Posterior vena cava (tissue), 2 donors: Measurements from ENCODE around the gene TNFAIP8L3. TPM values are rescaled to one million over a fixed set of nuclear protein-coding genes. Genes with fewer than 3 reads are reported as not detected.

Experiments used
- DNase-seq: peaks from one replicate; pipeline ENCODE4 v3.0.0-alpha.2; 2020; ENCODE audit warnings: low spot score
- intact Hi-C, 2 donors: fragments of 100-400 bp; cut with DNase I; formaldehyde crosslinking; loops; one replicate each; pipeline versions ENCODE4 v1.14.1 to v1.14.2; 2022 to 2023
- total RNA-seq, 2 donors: library from RNA; stranded (reverse); fragmentation: NEBNext Ultra II Directional; extraction: Animal tissue kit (Norgen Biotek cat#: 25700); gene quantifications; one replicate each; pipeline ENCODE4 v1.2.1, GENCODE V29; 2021
- donor health status: DM: yes; HTN: yes; CAD: no.
- donor health status: DM: yes; HTN: yes; CAD: no.

The TNFAIP8L3 gene
- total RNA-seq, 2 donors from 2014 or later: 57.0 to 151 TPM

- intact Hi-C loops: no loop called here
- no peak for DNase-seq
These were observed 27.0 kb upstream of the TNFAIP8L3 start for GRCh38 chr15:51121631-51122225.

- intact Hi-C loops: no loop called here
- peak; percentile 85 for DNase-seq
These were observed 26.4 kb upstream of the TNFAIP8L3 start for GRCh38 chr15:51121118-51121517.

GRCh38 chr15:51119120-51119519 lies 24.4 kb upstream of the TNFAIP8L3 start:
- DNase-seq: no peak
- intact Hi-C loops: no loop called here

GRCh38 chr15:51117270-51117669 lies 22.6 kb upstream of the TNFAIP8L3 start:
- intact Hi-C loops: no loop called here
- DNase-seq: no peak

- no peak for DNase-seq
- intact Hi-C loops: no loop called here
These were observed 19.9 kb upstream of the TNFAIP8L3 start for GRCh38 chr15:51114437-51115119.

- no peak for DNase-seq
- intact Hi-C loops: no loop called here
These were observed 17.4 kb upstream of the TNFAIP8L3 start for GRCh38 chr15:51112078-51112477.

- DNase-seq: no peak
- intact Hi-C loops: no loop called here
These were observed 16.4 kb upstream of the TNFAIP8L3 start for GRCh38 chr15:51111061-51111460.

GRCh38 chr15:51110171-51110570 lies 15.5 kb upstream of the TNFAIP8L3 start:
- intact Hi-C loops: no loop called here
- no peak for DNase-seq

- DNase-seq: no peak
These were observed 14.3 kb upstream of the TNFAIP8L3 start for GRCh38 chr15:51108933-51109550.

GRCh38 chr15:51107612-51108011 lies 12.9 kb upstream of the TNFAIP8L3 start:
- DNase-seq: no peak
- intact Hi-C loops: no loop called here

More at GRCh38 chr15:51108933-51109550, 14.3 kb upstream of the TNFAIP8L3 start:
- intact Hi-C loops: no loop called here

GRCh38 chr15:51106481-51106880 lies 11.8 kb upstream of the TNFAIP8L3 start:
- intact Hi-C loops: no loop called here

GRCh38 chr15:51105430-51106016 lies 10.8 kb upstream of the TNFAIP8L3 start:
- intact Hi-C loops: loop anchor here in 1 of 2 donors (2.0 kb wide), 1 partner anchor 27 kb away; no protein-coding TSS in a partner anchor

More at GRCh38 chr15:51106481-51106880, 11.8 kb upstream of the TNFAIP8L3 start:
- DNase-seq: no peak

GRCh38 chr15:51104512-51104911 lies 9.8 kb upstream of the TNFAIP8L3 start:
- peak; percentile 94 for DNase-seq
- intact Hi-C loops: loop anchor here in 1 of 2 donors (2.0 kb wide), 1 partner anchor 28 kb away; no protein-coding TSS in a partner anchor

More at GRCh38 chr15:51105430-51106016, 10.8 kb upstream of the TNFAIP8L3 start:
- no peak for DNase-seq

- DNase-seq: no peak
- intact Hi-C loops: no loop called here
These were observed 8.6 kb upstream of the TNFAIP8L3 start for GRCh38 chr15:51103330-51103729.

- DNase-seq: no peak
- intact Hi-C loops: no loop called here
These were observed 6.2 kb upstream of the TNFAIP8L3 start for GRCh38 chr15:51100785-51101489.

GRCh38 chr15:51099185-51099584 lies 4.5 kb upstream of the TNFAIP8L3 start:
- intact Hi-C loops: no loop called here
- DNase-seq: no peak

GRCh38 chr15:51098331-51098619 lies 3.6 kb upstream of the TNFAIP8L3 start:
- intact Hi-C loops: no loop called here
- no peak for DNase-seq

GRCh38 chr15:51097553-51098330 lies 3.0 kb upstream of the TNFAIP8L3 start:
- no peak for DNase-seq
- intact Hi-C loops: no loop called here

GRCh38 chr15:51096976-51097375 lies 2.3 kb upstream of the TNFAIP8L3 start:
- intact Hi-C loops: no loop called here
- DNase-seq: no peak
